Cardiac fibroblast (primary cell): ENCODE data around the gene SCGB2A2.

Experiments used
- DNase-seq, 2 donors: peaks; one replicate each; pipeline versions ENCODE4 v3.0.0 to v3.0.0-alpha.2; 2010; ENCODE audit warnings: low read depth in 2 of 2
- H3K4me3 ChIP-seq, 2 donors: replicated peaks in 1 of 2; 1 replicate in 1 of 2; 2 replicates in 1 of 2; pipeline ENCODE4 v1.5.1; 2011; ENCODE audit warnings: low read depth in 2 of 2, low read length in 2 of 2, mild to moderate bottlenecking in 2 of 2, moderate library complexity in 1 of 2
- TF ChIP-seq, protein P1 (sequence below): IDR thresholded peaks from one replicate; pipeline ENCODE4 v1.5.1; 2011; ENCODE audit warnings: low read depth, mild to moderate bottlenecking, low read length, inconsistent platforms

SCGB2A2 gene

DNA sequence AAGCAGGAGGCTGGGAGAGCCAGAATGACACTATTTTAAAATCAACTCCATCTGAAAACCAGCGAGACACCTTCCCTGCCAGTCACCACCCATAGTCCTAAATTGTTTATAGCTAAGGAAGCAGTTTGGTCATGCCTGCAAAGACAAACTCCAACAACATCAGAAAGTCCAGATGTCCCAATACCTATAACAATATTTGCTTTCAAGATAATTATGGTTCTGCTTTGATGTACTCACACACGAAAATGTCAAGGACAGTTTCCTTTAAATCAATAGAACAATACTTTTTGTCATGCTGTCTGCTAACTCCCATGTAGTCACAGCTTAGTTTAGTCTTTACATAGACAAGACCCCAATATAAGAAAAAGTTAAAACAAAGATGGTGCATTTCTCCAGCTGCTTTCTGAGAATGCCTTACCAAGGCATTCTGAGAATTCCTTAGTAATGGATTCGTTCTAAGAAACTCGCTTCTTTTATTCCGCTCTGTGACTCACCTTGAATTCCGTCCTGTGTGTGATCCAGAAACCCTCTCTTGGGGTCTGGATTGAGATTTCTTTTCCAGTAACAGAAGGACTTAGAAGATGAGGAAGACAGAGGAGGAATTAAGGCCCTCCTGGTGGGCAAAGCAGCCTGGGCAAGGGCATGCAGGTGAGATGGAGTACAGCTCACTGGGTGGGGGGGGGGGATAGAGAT, 9.6 kb upstream of the SCGB2A2 start:
- no peak overlapping the region for H3K4me3 ChIP-seq
- DNase-seq: no peak
- TF ChIP-seq, protein P1, sequence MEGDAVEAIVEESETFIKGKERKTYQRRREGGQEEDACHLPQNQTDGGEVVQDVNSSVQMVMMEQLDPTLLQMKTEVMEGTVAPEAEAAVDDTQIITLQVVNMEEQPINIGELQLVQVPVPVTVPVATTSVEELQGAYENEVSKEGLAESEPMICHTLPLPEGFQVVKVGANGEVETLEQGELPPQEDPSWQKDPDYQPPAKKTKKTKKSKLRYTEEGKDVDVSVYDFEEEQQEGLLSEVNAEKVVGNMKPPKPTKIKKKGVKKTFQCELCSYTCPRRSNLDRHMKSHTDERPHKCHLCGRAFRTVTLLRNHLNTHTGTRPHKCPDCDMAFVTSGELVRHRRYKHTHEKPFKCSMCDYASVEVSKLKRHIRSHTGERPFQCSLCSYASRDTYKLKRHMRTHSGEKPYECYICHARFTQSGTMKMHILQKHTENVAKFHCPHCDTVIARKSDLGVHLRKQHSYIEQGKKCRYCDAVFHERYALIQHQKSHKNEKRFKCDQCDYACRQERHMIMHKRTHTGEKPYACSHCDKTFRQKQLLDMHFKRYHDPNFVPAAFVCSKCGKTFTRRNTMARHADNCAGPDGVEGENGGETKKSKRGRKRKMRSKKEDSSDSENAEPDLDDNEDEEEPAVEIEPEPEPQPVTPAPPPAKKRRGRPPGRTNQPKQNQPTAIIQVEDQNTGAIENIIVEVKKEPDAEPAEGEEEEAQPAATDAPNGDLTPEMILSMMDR: no peak

GRCh38 chr11:62264004-62264403, 6.0 kb upstream of the SCGB2A2 start:
- TF ChIP-seq, protein P1: no peak
- no peak overlapping the region for H3K4me3 ChIP-seq
- DNase-seq: peak in 1 of 2 donors; percentile 76

- TF ChIP-seq, protein P1: no peak
- peak in 1 of 2 donors; percentile 80 for DNase-seq
- H3K4me3 ChIP-seq: no peak overlapping the region
Measured at GRCh38 chr11:62266558-62266957, 3.4 kb upstream of the SCGB2A2 start.

DNA sequence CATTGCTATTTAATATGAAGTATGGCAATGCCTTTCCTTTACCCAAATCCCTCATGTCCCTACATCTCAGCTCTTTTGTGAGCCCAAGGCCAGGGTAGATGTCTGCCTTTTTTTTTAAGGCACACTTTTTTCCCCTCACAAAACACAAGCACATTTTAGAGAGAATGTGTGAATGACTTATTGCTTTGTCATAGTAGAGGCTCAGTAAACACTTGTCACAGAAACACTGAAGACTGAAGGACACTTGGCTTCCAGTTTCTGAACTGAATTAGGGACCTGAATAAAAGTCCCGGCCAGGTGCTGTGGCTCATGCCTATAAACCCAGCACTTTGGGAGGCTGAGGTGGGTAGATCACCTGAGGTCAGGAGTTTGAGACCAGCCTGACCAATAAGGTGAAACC, 2.9 kb upstream of the SCGB2A2 start:
- H3K4me3 ChIP-seq: no peak overlapping the region
- no peak for DNase-seq
- TF ChIP-seq, protein P1: no peak

- TF ChIP-seq, protein P1: no peak
- H3K4me3 ChIP-seq: no peak overlapping the region
Measured at GRCh38 chr11:62267576-62267975, 2.4 kb upstream of the SCGB2A2 start.

GRCh38 chr11:62273284-62273683, 3.3 kb downstream of the SCGB2A2 start:
- H3K4me3 ChIP-seq: no peak overlapping the region
- no peak for DNase-seq
- TF ChIP-seq, protein P1: no peak

More at GRCh38 chr11:62267576-62267975, 2.4 kb upstream of the SCGB2A2 start:
- DNase-seq: peak in 1 of 2 donors; percentile 50
